ENCODE measurements around the gene ABHD17C.
A peak's percentile ranks its signal among the peaks of the same experiment; 100 is the strongest.

The ABHD17C gene

GRCh38 chr15:80773792-80774352, 78.8 kb downstream of the ABHD17C start:
- TF ChIP-seq POLR2A (IDR thresholded peaks at IDR 0.05; ENCODE audit: low read length) (no peak), GATA1 (IDR thresholded peaks at IDR 0.05; ENCODE audit: low read depth, low read length) (no peak)
- DNase-seq: no peak

GRCh38 chr15:80774486-80774885, 79.4 kb downstream of the ABHD17C start:
- no peak for DNase-seq
- TF ChIP-seq GATA1 (IDR thresholded peaks at IDR 0.05; ENCODE audit: low read depth, low read length) (no peak), POLR2A (IDR thresholded peaks at IDR 0.05; ENCODE audit: low read length) (no peak)

- DNase-seq: no peak
- TF ChIP-seq GATA1 (IDR thresholded peaks at IDR 0.05; ENCODE audit: low read depth, low read length) (no peak), POLR2A (IDR thresholded peaks at IDR 0.05; ENCODE audit: low read length) (no peak)
Measured at GRCh38 chr15:80775338-80775737, 80.2 kb downstream of the ABHD17C start.

GRCh38 chr15:80776420-80777045, 81.4 kb downstream of the ABHD17C start:
- no peak for TF ChIP-seq POLR2A (IDR thresholded peaks at IDR 0.05; ENCODE audit: low read length)
- no peak for TF ChIP-seq GATA1 (IDR thresholded peaks at IDR 0.05; ENCODE audit: low read depth, low read length)
- DNase-seq: peak; percentile 40 to 67

- TF ChIP-seq GATA1 (IDR thresholded peaks at IDR 0.05; ENCODE audit: low read depth, low read length): no peak
- no peak for TF ChIP-seq POLR2A (IDR thresholded peaks at IDR 0.05; ENCODE audit: low read length)
Measured at GRCh38 chr15:80777137-80777536, 82.0 kb downstream of the ABHD17C start.

GRCh38 chr15:80777826-80778620, 82.9 kb downstream of the ABHD17C start:
- TF ChIP-seq POLR2A (IDR thresholded peaks at IDR 0.05; ENCODE audit: low read length) (no peak), GATA1 (IDR thresholded peaks at IDR 0.05; ENCODE audit: low read depth, low read length) (no peak)
- DNase-seq: no peak

More at GRCh38 chr15:80777137-80777536, 82.0 kb downstream of the ABHD17C start:
- no peak for DNase-seq

GRCh38 chr15:80778621-80778963, 83.5 kb downstream of the ABHD17C start:
- TF ChIP-seq POLR2A (IDR thresholded peaks at IDR 0.05; ENCODE audit: low read length) (no peak), GATA1 (IDR thresholded peaks at IDR 0.05; ENCODE audit: low read depth, low read length) (no peak)
- no peak for DNase-seq

- TF ChIP-seq GATA1 (IDR thresholded peaks at IDR 0.05; ENCODE audit: low read depth, low read length) (no peak), POLR2A (IDR thresholded peaks at IDR 0.05; ENCODE audit: low read length) (no peak)
- DNase-seq: peak; percentile 24 to 36
Measured at GRCh38 chr15:80778964-80779657, 84.0 kb downstream of the ABHD17C start, which contains the start of gene CEMIP. Gene CEMIP, plus strand, starts transcription at chr15:80779370. Its CDS starts 94,510 bp downstream, at chr15:80873880.

- no peak for DNase-seq
- TF ChIP-seq POLR2A (IDR thresholded peaks at IDR 0.05; ENCODE audit: low read length) (no peak), GATA1 (IDR thresholded peaks at IDR 0.05; ENCODE audit: low read depth, low read length) (no peak)
Measured at GRCh38 chr15:80779658-80780415, 84.7 kb downstream of the ABHD17C start.

- peak; percentile 1 to 6 for DNase-seq
- no peak for TF ChIP-seq GATA1 (IDR thresholded peaks at IDR 0.05; ENCODE audit: low read depth, low read length)
- TF ChIP-seq POLR2A (IDR thresholded peaks at IDR 0.05; ENCODE audit: low read length): no peak
Measured at GRCh38 chr15:80780416-80781221, 85.5 kb downstream of the ABHD17C start.

GRCh38 chr15:80783260-80783659, 88.2 kb downstream of the ABHD17C start:
- TF ChIP-seq GATA1 (IDR thresholded peaks at IDR 0.05; ENCODE audit: low read depth, low read length): no peak
- no peak for TF ChIP-seq POLR2A (IDR thresholded peaks at IDR 0.05; ENCODE audit: low read length)
- DNase-seq: no peak

- no peak for TF ChIP-seq POLR2A (IDR thresholded peaks at IDR 0.05; ENCODE audit: low read length)
- no peak for TF ChIP-seq GATA1 (IDR thresholded peaks at IDR 0.05; ENCODE audit: low read depth, low read length)
Measured at GRCh38 chr15:80785335-80785734, 90.2 kb downstream of the ABHD17C start.

More at GRCh38 chr15:80785335-80785734, 90.2 kb downstream of the ABHD17C start:
- no peak for DNase-seq
